ENCODE data around the gene HCRT.
A peak's percentile ranks its signal among the peaks of the same experiment; 100 is the strongest.
"Not testable (repeated sequence)": the region's sequence is repeated elsewhere in the genome, so short reads cannot be mapped to it uniquely, and the experiment has no call there.

HCRT gene

GRCh38 chr17:42188749-42189650 is 3.7 kb upstream of the HCRT start:
- H3K4me1 ChIP-seq (ENCODE audit: insufficient read depth, poor library complexity, severe bottlenecking), result no peaks in the 10 kb centered on the region
- H3K27ac ChIP-seq (ENCODE audit: poor library complexity, severe bottlenecking), result no peak overlapping the region
- no peak overlapping the region for H3K4me3 ChIP-seq (ENCODE audit: severe bottlenecking)
- no peaks in the 10 kb centered on the region for H3K9me3 ChIP-seq (ENCODE audit: severe bottlenecking)
- no peaks in the 10 kb centered on the region for H3K36me3 ChIP-seq (ENCODE audit: low read depth)
- ATAC-seq (ENCODE audit: low read depth), result no peak
- no peaks in the 10 kb centered on the region for H3K27me3 ChIP-seq (ENCODE audit: insufficient read depth, poor library complexity, severe bottlenecking)
- DNase-seq (ENCODE audit: low spot score), result no peak
- TF ChIP-seq, protein P1, sequence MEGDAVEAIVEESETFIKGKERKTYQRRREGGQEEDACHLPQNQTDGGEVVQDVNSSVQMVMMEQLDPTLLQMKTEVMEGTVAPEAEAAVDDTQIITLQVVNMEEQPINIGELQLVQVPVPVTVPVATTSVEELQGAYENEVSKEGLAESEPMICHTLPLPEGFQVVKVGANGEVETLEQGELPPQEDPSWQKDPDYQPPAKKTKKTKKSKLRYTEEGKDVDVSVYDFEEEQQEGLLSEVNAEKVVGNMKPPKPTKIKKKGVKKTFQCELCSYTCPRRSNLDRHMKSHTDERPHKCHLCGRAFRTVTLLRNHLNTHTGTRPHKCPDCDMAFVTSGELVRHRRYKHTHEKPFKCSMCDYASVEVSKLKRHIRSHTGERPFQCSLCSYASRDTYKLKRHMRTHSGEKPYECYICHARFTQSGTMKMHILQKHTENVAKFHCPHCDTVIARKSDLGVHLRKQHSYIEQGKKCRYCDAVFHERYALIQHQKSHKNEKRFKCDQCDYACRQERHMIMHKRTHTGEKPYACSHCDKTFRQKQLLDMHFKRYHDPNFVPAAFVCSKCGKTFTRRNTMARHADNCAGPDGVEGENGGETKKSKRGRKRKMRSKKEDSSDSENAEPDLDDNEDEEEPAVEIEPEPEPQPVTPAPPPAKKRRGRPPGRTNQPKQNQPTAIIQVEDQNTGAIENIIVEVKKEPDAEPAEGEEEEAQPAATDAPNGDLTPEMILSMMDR (IDR thresholded peaks at IDR 0.05; ENCODE audit: poor library complexity, severe bottlenecking), result no peak

DNA sequence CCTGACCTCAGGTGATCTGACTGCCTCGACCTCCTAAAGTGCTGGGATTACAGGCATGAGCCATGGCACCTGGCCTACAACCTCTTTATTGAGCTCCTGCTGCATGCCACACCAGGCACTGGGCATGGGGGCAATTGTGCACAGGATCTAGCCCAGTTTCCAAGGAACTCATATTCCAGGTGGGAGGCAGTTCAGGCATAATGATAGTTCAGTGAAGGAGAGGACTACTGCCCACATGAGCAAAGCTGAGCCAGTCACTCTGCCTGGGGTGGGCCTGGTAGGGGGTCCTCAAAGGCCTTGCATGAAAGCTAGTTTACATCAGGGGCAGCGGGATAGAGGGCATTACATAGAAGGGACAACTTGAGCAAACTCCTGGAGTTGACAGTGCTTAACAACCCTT is 2.6 kb upstream of the HCRT start:
- no peak for ATAC-seq (ENCODE audit: low read depth)
- DNase-seq (ENCODE audit: low spot score), result no peak
- TF ChIP-seq, protein P1 (IDR thresholded peaks at IDR 0.05; ENCODE audit: poor library complexity, severe bottlenecking), result no peak
- H3K4me1 ChIP-seq (ENCODE audit: insufficient read depth, poor library complexity, severe bottlenecking), result no peaks in the 10 kb centered on the region
- no peaks in the 10 kb centered on the region for H3K36me3 ChIP-seq (ENCODE audit: low read depth)
- H3K4me3 ChIP-seq (ENCODE audit: severe bottlenecking), result no peak overlapping the region
- H3K27ac ChIP-seq (ENCODE audit: poor library complexity, severe bottlenecking), result no peak overlapping the region
- peaks cover 1% of the 10 kb centered on the region for H3K27me3 ChIP-seq (ENCODE audit: insufficient read depth, poor library complexity, severe bottlenecking)
- no peaks in the 10 kb centered on the region for H3K9me3 ChIP-seq (ENCODE audit: severe bottlenecking)

DNA sequence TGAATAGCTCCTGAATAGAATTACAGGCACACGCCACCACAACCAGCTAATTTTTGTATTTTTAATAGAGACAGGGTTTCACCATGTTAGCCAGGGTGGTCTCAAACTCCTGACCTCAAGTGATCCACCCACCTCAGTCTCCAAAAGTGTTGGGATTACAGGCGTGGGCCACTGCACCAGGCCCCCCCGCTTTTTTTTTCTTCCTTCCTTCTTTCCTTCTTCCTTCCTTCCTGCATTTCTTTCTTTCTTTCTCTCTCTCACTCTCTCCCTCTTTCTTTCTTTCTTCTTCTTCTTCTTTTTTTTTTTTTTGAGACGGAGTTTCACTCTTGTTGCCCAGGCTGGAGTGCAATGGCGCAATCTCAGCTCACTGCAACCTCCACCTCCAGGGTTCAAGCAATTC is 939 bp upstream of the HCRT start:
- H3K9me3 ChIP-seq (ENCODE audit: severe bottlenecking); H3K4me3 ChIP-seq (ENCODE audit: severe bottlenecking); H3K4me1 ChIP-seq (ENCODE audit: insufficient read depth, poor library complexity, severe bottlenecking); DNase-seq (ENCODE audit: low spot score); ATAC-seq (ENCODE audit: low read depth); H3K27ac ChIP-seq (ENCODE audit: poor library complexity, severe bottlenecking); H3K27me3 ChIP-seq (ENCODE audit: insufficient read depth, poor library complexity, severe bottlenecking); H3K36me3 ChIP-seq (ENCODE audit: low read depth): not testable (repeated sequence)

- no peaks in the 10 kb centered on the region for H3K4me1 ChIP-seq (ENCODE audit: insufficient read depth, poor library complexity, severe bottlenecking)
- DNase-seq (ENCODE audit: low spot score) (no peak), ATAC-seq (ENCODE audit: low read depth) (no peak)
- H3K9me3 ChIP-seq (ENCODE audit: severe bottlenecking), result no peaks in the 10 kb centered on the region
- H3K27me3 ChIP-seq (ENCODE audit: insufficient read depth, poor library complexity, severe bottlenecking), result peaks cover 15% of the 10 kb centered on the region
- H3K4me3 ChIP-seq (ENCODE audit: severe bottlenecking), result no peak overlapping the region
- no peak overlapping the region for H3K27ac ChIP-seq (ENCODE audit: poor library complexity, severe bottlenecking)
- TF ChIP-seq, protein P1 (IDR thresholded peaks at IDR 0.05; ENCODE audit: poor library complexity, severe bottlenecking), result no peak
- no peaks in the 10 kb centered on the region for H3K36me3 ChIP-seq (ENCODE audit: low read depth)
Observed at GRCh38 chr17:42185621-42185930, 324 bp upstream of the HCRT start.

GRCh38 chr17:42183741-42184711 is 1.2 kb downstream of the HCRT start:
- H3K36me3 ChIP-seq (ENCODE audit: low read depth), result no peaks in the 10 kb centered on the region
- TF ChIP-seq, protein P1 (IDR thresholded peaks at IDR 0.05; ENCODE audit: poor library complexity, severe bottlenecking), result peak; percentile 76
- no peak for DNase-seq (ENCODE audit: low spot score)
- no peaks in the 10 kb centered on the region for H3K4me1 ChIP-seq (ENCODE audit: insufficient read depth, poor library complexity, severe bottlenecking)
- no peak for ATAC-seq (ENCODE audit: low read depth)
- H3K27me3 ChIP-seq (ENCODE audit: insufficient read depth, poor library complexity, severe bottlenecking), result peaks cover 28% of the 10 kb centered on the region
- H3K27ac ChIP-seq (ENCODE audit: poor library complexity, severe bottlenecking), result no peak overlapping the region
- no peaks in the 10 kb centered on the region for H3K9me3 ChIP-seq (ENCODE audit: severe bottlenecking)
- peak overlapping the region; percentile 15 for H3K4me3 ChIP-seq (ENCODE audit: severe bottlenecking)
